DMS114 treated with DMSO at 0.1 percent for 48 hours (cell line): ENCODE results near the gene E2F3.
"Not testable (repeated sequence)": the region's sequence is repeated elsewhere in the genome, so short reads cannot be mapped to it uniquely, and the experiment has no call there.

ENCODE experiments used
- DNase-seq: peaks from one replicate; lab custom pipeline; 2025; ENCODE audit not compliant: unreplicated experiment; lab: John Stamatoyannopoulos, UW

The E2F3 gene

GRCh38 chr6:20525208-20525607, 123.5 kb downstream of the E2F3 start:
- DNase-seq: not testable (repeated sequence)

GRCh38 chr6:20529086-20529448, 127.4 kb downstream of the E2F3 start:
- DNase-seq: peak; percentile 76

GRCh38 chr6:20532881-20533280, 131.2 kb downstream of the E2F3 start:
- no peak for DNase-seq

- DNase-seq: no peak
Measured at GRCh38 chr6:20533746-20534294, 132.1 kb downstream of the E2F3 start.

GRCh38 chr6:20534295-20535262, 132.9 kb downstream of the E2F3 start, which contains the start of gene CDKAL1:
Gene CDKAL1, plus strand, starts transcription at chr6:20534457. Its CDS starts 11,894 bp downstream, at chr6:20546351.
- DNase-seq: peak; percentile 94

- no peak for DNase-seq
Measured at GRCh38 chr6:20538131-20538662, 136.5 kb downstream of the E2F3 start.

GRCh38 chr6:20538907-20539306, 137.2 kb downstream of the E2F3 start:
- no peak for DNase-seq

GRCh38 chr6:20539387-20539786, 137.7 kb downstream of the E2F3 start:
- no peak for DNase-seq

- no peak for DNase-seq
Measured at GRCh38 chr6:20540683-20541082, 139.0 kb downstream of the E2F3 start.

- no peak for DNase-seq
Measured at GRCh38 chr6:20541382-20541781, 139.7 kb downstream of the E2F3 start.

GRCh38 chr6:20542927-20543602, 141.4 kb downstream of the E2F3 start:
- DNase-seq: no peak
